ENCODE results near the gene MCF2L.

The MCF2L gene

GRCh38 chr13:112965573-112966115 is 3.4 kb upstream of the MCF2L start:
- no peak overlapping the region for H3K4me3 ChIP-seq (ENCODE audit: low read depth, low read length)
- ChIA-PET CTCF (interaction anchor here (1.5 kb wide), 1 partner anchor 23 kb away, joined by 5 read pairs; no protein-coding TSS in a partner anchor), POLR2A (no interaction called here)
- no peak for DNase-seq (ENCODE audit: low read depth, low spot score)
- TF ChIP-seq CTCF (IDR thresholded peaks at IDR 0.05; ENCODE audit: insufficient read depth, low read length, missing control alignments) = no peak

GRCh38 chr13:112966776-112967175 is 2.2 kb upstream of the MCF2L start:
- POLR2A ChIA-PET = no interaction called here
- TF ChIP-seq CTCF (IDR thresholded peaks at IDR 0.05; ENCODE audit: insufficient read depth, low read length, missing control alignments) = no peak
- no peak overlapping the region for H3K4me3 ChIP-seq (ENCODE audit: low read depth, low read length)
- CTCF ChIA-PET = no interaction called here
- no peak for DNase-seq (ENCODE audit: low read depth, low spot score)

- no peak for TF ChIP-seq CTCF (IDR thresholded peaks at IDR 0.05; ENCODE audit: insufficient read depth, low read length, missing control alignments)
- POLR2A ChIA-PET = no interaction called here
- CTCF ChIA-PET = interaction anchor here (0.7 kb wide), 1 partner anchor 17 kb away, joined by 3 read pairs; no protein-coding TSS in a partner anchor
- H3K4me3 ChIP-seq (ENCODE audit: low read depth, low read length) = no peak overlapping the region
- no peak for DNase-seq (ENCODE audit: low read depth, low spot score)
These were observed 1.2 kb upstream of the MCF2L start for GRCh38 chr13:112967686-112968379.

GRCh38 chr13:112968380-112968909 is 569 bp upstream of the MCF2L start:
- CTCF ChIA-PET = interaction anchor here (0.7 kb wide), 1 partner anchor 17 kb away, joined by 3 read pairs; no protein-coding TSS in a partner anchor
- no peak overlapping the region for H3K4me3 ChIP-seq (ENCODE audit: low read depth, low read length)
- no peak for DNase-seq (ENCODE audit: low read depth, low spot score)
- no peak for TF ChIP-seq CTCF (IDR thresholded peaks at IDR 0.05; ENCODE audit: insufficient read depth, low read length, missing control alignments)
- POLR2A ChIA-PET = no interaction called here

- ChIA-PET CTCF (interaction anchor here (2.1 kb wide), 1 partner anchor 27 kb away, joined by 6 read pairs; no protein-coding TSS in a partner anchor), POLR2A (no interaction called here)
- DNase-seq (ENCODE audit: low read depth, low spot score) = no peak
- H3K4me3 ChIP-seq (ENCODE audit: low read depth, low read length) = no peak overlapping the region
- TF ChIP-seq CTCF (IDR thresholded peaks at IDR 0.05; ENCODE audit: insufficient read depth, low read length, missing control alignments) = no peak
These were observed 801 bp downstream of the MCF2L start for GRCh38 chr13:112969692-112970338.
